Raji (cell line): Measurements from ENCODE around the gene KCNMA1.

Source experiments
- POLR2A ChIP-seq: IDR thresholded peaks from 2 replicates; pipeline ENCODE4 v1.6.1; 2011; ENCODE audit warnings: low read depth, low read length, control low read depth; ENCODE audit not compliant: insufficient read depth

Gene KCNMA1

DNA sequence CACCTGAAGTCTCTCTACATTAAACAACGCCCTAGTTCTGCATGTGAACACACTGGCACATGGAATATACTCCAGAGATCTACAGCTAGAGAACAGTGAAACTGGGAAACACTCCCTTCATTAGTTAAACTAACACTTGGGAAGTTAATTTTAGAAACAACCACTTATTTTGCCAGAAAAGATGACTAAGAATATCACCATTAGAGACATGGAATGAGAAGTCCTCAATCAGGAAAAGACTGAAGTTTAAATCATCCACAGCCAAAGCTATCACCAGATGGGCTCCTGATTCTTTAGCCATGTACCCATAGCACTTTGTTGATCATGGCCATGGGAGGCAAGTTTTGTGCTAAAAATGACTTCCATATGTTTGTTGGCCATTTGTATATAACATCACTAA is 719.5 kb downstream of the KCNMA1 start:
- TF ChIP-seq POLR2A = no peak

DNA sequence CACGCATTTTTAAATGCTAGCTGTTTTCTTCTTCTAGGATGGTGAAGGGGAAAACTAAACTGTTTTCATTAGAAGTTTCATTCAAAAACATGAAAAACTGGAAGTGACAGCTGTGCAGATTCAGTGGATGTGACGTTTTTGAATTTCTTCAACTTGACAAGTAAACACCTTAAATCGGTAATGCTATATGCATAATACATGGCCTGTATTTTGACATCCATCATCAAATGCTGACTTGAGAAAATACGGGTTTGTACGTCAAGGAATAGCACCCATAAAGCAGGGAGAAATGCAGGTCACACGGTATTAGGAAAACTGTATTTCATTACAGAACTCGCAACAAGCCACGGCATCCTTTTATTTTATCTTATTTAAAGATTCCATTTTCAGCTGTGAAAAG is 720.5 kb downstream of the KCNMA1 start:
- TF ChIP-seq POLR2A = no peak

DNA sequence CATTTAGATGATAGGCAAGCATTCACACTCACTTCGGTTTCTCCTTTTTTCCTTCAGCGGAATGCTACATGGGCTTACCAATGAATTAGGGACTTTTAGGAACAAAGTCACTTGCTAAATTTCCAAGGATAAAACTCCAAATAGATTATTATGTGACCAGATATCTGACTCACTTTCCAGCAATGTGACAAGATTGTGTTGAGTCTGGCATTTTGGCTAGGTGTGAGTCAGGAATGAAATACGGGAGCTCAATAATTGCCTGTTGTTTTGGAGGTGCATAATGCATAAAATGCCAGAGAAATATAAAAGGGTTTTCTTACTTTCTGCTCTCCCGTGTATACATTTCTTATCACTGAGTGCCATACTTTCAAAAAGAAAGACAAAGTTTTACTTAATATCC is 721.1 kb downstream of the KCNMA1 start:
- no peak for TF ChIP-seq POLR2A

DNA sequence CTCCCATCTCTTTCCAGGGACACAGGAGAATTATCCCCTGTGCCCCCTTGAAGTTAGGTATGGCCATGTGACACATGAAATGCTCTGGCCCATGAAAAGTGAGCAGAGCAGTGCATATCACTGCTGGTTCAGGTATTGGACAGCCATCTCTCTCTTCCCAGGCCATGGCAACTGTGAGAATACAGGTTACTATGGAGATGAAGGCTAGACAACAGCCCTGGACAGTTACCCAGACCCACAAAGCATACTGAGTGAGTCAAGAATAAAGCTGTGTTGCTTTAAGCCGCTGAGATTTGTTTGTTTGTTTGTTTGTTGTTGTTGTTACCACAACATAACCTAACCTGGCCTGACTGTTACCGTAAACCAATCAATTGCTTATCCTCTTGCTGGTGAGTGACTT is 722.3 kb downstream of the KCNMA1 start:
- no peak for TF ChIP-seq POLR2A

DNA sequence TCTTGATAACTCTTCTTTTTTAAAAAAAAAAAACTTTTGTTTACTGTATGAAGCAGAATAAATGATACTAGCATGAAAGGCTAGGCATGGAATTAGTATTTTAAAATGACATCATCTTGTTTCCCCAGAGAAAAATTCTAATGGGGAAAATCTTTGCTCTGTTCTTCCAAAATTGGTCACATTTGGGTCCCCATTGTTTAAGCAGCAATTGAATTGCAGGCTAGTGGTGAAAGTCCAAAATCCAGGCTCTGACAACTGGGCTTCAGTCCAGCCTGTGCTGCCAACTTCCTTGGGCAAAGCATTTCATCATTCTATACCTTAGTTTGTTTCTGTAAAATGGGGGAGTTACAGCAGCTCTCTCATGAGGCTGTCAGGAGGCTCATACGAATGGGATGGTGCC is 726.4 kb downstream of the KCNMA1 start:
- no peak for TF ChIP-seq POLR2A

DNA sequence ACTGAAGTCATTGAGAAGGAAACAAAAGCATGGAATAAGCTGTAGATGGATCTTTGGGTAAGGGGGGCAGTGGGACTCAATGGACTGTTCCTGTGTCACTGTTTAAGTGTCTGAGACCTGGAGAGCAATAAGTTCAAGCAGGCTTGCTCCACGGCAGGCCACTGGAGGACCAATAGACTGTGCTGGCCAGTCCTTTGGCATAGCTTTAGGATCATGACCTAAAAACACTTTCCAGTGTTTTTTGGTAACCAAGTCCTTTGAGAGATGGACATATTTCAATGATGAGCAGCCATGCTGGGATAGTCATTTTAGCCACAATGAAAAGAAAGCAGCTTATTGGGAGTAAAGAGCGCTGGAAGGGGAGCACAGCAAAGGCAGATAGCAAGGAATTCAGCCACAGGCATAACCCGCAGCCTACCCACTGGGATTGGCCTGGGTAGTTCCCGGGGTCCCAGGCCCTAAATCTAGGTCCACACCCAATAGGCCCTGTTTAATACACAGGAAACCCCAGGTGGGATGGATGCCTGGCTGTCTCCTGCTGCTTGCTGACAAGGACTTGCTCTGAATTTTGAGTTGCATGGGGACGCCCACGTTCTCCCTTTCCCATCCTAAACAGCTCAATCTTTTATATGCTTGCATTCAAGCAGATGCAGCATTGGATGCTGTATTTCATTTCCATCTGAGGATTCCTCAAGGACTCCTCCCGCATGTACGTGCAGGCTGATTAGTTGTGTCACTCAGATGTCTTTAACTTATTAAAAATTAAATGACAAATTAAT is 727.2 kb downstream of the KCNMA1 start:
- TF ChIP-seq POLR2A = no peak

DNA sequence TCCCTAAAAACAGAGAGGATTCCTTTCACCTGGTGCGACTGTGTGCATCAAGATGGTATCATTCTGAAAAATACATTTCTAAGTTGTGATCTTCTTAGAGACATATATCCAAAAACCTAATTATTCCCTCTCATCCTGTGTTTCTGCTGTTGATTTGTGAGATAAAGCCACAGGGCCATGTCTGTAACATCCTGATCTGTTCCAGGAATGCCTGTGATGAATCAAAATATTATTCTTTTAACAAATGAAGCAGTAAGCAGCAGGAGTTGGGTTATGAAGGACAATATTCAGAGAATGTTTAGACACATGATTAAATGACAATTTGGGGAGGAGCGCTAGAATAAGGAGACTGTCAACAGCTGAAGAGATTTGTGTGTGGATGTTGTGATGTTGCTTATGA is 731.4 kb downstream of the KCNMA1 start:
- TF ChIP-seq POLR2A = no peak

DNA sequence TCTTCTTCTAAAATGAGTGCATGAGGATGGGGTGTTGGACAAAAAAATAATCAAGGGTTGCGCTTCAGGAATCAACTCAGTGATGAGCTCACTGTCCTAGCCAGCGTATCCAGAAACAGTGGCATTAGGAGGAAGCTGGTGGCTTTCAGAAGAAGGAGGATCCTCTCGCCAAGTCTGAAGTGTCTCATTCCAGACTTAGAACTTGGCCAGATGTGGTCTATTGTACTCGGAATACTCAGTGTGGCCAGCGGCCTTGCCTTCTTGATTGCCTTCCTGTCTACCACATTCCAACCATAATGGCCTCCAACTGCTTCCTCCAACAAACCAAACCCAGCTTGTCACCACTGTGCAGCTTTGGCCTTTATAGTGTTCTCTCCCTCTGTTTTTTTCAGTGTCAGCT is 732.4 kb downstream of the KCNMA1 start:
- no peak for TF ChIP-seq POLR2A

DNA sequence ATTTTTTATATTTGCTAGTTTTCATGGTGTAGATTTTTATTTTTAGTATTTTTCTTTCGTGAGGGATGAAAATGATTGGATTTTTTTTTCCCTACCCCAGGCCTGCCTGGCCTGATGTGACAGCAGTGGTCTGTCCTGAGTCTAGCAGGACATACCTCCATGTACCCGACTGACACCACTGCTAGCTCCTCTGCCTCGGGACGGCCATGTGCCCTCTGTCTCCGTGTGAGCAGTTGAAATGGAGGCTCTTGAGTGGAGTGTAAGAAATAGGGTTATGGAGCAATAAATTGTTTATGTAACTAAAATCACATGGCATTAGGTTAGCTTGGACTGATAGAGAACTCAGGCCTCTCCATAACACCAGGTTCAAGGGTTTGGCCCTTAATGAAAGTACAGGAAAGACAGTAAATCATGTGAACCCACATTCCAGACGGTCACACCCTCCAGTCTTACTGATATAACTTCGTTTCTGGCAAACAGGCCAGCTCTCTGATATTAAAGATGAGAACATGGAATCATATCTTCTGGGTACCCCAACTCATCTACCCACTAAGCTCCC is 734.1 kb downstream of the KCNMA1 start:
- no peak for TF ChIP-seq POLR2A

DNA sequence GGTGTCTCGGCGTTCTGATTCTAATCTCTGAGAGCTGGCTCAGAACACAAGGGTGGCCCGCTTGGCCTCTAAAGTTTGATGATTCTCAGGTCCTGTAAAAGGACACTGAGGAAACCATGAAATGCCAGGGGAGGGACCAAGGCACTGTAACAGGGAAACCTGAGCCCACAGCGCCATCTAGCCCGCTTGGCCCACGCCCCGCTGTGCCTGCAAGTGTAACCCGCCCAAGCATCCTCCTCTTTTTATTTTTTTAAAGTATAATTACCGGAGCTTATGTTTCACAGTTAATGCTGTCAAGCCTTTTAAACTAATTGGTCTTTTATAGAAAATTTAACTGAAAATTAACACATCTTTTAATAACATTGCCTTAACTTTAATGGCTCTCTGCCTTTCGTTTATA is 734.7 kb downstream of the KCNMA1 start:
- no peak for TF ChIP-seq POLR2A

DNA sequence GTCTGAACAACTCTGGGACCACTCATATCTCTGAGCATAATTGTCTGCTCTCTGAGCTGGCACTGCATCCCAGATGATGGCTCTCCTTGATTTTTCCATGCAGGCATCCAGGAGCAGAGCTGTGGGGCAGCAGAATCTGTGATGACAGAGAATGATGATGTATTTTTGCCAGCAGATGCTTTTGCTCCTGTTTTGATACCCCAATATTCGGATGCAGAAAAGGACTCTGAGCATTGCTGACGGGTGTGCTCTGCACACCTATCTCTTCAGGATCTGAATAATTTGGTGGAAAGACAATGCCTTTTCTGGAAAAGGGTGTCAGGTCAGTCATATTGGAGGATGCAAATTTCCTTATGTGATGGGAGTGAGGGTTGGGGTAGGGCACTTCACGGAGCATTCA is 735.9 kb downstream of the KCNMA1 start:
- TF ChIP-seq POLR2A = no peak

DNA sequence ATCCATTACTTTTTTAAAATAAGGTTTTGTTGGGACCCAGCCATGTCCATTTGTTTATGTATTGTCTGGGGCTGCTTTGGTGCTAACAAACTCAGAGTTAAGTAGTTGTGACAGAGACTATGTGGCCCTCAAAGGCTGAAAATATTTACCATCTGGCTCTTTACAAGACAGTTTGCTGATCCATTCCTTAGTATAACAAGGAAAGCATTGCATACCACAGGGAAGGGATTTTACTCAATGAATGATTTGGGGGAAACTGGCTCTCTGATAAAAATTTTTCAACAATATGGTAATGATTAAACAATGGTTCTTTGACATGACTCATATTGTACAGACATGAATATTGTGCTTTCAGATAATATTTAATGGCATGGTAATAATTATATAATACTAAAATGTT is 738.1 kb downstream of the KCNMA1 start:
- TF ChIP-seq POLR2A = no peak

DNA sequence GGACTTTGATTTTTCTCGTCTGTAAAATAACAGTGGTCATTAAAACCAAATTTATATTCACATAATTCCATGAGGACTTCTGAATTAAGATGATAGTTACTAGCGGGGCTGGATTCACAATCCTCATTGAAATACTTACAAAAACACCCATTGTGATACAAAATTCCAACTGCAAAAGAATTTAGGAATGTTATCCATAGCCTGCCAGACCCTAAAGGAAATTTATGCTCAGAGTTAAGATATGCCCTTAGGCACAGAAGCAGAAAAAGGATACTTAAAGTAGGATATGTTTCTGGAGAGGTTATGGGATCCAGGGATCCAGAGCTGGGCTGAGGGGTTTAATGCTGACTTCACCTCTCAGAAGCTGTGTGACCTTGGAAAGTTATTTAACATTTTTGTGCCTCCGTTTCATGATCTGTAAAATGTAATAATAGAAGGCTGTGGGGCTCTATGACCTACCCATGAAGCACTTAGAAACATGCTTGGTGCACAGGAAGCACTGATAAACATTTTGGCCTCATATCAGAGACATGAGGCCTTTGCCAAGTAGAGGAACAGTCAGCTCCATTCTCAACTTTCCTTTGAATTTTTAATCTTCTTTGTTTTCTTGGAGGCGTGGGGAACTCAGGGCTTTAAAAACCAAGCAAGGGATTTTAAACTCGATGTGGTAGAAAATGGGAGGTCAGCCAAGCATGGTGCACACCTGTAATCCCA is 744.7 kb downstream of the KCNMA1 start:
- TF ChIP-seq POLR2A = no peak

DNA sequence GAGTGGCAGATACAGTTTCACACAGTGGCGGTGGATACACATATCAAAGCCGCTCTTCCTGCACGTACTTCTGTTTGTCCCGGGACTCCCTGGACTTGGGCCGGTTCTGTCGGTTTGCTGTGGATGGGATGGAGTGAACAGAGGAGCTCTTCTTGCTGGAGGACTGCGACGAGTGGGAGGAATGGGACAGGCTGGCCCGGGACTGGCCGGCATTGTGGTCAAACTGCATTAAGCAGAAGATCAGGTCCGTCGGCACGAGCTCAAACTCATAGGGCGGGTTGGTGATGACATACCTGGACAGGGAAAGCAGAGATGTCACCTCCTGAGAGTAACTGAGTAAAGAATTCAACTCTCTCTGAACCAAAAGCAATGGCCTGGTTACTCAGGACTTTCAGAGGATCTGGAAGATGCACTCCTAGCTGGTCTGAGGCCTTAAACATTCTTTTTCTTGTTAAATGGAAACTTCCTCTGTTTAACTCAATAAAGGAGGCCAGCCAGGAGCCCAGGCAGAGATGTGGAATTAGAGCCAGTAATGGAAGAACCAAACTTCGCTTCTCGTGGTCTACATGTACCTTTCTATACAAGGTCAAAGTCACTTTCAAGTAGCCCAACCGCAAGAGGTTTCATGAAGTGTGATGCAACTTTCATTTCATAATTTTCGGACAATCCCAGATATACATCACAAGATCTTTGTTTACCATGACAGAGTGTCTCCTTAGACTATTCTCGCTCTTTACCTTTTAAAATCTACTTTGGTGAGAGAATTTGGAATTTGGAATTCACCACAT is 750.2 kb downstream of the KCNMA1 start:
- no peak for TF ChIP-seq POLR2A

DNA sequence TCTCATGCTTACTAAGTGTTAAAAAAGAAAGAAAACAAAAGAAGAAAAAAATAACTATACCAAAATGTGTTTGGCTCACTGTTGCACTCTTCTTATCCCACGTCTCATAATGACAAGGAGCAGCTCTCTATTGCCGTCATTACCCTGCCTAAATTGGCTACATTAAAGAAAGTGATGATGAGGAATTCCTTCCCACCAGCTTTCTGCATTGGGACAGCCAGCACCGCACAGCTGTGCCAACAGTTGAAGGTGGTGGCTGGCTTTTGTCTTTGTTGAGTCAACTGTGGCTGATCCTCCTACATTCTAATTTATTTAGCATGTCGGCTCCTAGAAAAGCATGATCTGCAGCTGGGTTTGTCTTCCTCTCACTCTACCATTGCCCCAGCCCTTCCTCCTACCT is 751.8 kb downstream of the KCNMA1 start:
- no peak for TF ChIP-seq POLR2A
